GM21576 (cell line): ENCODE data around the gene PLEKHF1.

Source experiments
- ATAC-seq: cut with Tn5 transposase; IDR thresholded peaks from one replicate; pipeline ENCODE4 v1.9.1; 2021; ENCODE audit warnings: mild to moderate bottlenecking, moderate library complexity; ENCODE audit not compliant: unreplicated experiment

The PLEKHF1 gene

DNA sequence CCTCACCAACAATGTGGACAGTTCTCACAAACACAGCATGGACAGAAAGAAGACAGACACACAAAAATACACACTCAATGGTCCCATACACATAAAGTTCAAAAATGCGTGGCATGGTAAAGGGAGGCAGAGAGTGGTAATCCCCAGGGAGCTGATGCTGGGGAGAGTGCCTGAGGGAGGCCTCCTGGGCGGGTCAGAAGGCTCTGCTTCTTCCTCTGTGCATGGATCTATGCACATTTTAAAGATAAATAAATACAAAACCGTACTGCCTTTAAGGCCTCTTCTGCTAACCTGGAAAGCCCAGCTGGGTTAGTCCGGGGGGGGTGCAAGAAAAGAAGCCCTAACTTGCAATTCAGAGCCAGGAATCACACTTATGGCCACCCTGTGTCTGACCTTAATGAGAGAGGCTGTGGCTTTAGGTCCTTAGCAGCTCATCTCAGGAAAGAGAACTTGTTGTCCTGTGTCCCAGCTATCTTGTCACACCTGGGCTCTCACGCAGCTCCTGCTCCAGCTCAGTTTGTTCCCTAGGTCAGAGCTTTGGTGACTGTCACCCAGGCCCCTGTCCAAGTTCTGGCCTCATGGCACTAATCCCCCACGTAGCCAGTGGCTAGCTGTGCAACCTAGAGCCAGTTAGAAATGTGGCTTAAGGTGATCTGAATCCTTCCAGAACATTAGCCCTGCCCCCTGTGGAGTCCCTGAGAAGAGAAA is 30.7 kb upstream of the PLEKHF1 start:
- ATAC-seq = no peak

DNA sequence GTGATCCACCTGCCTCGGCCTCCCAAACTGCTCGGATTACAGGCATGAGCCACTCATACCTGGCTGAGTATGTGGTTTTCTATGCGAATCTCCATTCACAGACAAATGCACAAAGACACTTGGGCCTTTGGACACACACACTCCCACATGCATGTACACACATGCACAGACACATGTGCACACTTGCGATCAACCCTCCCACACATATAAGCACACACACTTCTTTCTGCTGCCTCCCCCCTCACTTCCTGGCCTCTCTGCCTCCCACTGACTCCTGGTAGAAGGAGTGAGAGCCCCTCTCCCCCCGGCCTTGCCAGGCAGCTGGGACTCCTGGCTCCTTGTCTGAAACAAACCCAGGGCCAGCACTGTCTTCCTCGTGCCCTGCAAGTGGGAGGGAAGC is 29.3 kb upstream of the PLEKHF1 start:
- ATAC-seq = no peak

DNA sequence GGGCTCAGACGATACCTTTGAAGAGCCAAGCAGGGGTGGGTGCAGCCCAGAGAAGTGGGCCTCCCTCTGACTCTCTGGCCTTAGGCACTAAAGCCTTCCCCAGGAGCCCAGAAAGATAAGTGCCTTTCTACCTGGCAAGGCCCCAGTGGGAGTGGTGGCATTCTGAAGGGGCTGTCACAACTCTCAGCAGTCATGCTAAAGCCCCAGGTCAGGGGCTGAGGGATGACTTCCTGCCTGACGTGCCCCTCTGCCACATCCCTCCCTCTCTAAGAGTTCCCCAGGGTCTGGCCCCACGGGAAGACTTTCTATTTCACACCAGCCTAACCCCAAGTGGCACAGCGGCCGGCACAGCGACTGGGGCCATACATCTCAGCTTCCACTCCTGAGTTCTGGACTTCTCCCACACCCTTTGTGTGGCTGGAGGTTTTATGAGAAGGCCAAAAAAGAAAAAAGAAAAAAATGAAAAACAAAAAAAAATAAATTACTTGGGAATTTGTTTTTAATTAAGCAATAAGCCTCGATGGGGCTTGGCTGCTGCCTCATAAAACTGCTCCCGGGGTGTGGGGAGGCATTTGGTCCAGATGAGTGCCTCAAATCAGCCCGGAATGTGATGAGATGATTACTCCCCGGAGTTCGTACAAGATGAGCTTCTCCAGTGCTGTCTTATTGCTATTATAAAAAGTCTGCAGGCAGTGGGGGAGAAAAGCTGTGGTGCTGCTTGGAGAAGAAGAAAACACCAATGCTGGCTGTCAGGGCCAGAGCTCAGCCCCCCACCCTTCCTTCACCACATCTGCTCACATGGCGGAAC is 28.5 kb upstream of the PLEKHF1 start:
- no peak for ATAC-seq

DNA sequence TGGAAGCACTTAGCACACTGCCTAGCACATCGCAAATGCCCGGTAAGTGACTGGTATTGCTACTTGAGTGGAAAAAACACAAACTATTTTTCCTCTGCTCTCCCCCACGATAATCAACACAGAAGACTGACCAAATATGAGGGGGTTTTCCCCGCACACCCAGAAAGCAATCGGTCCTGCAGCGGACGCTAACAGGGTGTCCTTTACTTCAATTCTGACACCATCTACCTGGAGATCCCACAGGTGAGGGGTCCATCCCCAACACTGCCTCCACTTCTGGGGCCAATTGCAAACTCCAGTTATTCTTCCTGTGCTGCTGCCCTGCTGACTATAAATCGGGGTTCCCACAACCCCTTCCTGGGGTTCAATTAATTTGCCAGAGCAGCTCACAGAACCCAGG is 26.2 kb upstream of the PLEKHF1 start:
- no peak for ATAC-seq

DNA sequence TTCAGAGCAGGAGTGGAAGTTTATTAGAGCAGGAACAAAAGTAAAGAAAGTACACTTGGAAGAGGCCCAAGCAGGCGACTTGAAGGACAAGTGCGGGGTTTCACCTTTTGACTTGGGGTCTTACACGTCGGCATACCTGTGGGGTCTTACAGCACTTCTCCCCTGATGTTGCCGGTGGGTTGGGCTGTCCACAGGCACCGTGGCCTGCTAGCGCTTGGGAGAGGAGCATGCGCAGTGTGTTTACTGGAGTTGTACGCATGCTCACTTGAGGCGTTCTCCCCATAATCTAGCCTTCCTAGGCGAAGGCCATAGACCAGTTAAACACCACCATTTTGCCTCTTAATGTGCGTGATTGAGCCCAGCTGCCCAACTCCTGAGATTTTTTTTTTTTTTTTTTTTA is 25.0 kb upstream of the PLEKHF1 start:
- ATAC-seq = no peak

DNA sequence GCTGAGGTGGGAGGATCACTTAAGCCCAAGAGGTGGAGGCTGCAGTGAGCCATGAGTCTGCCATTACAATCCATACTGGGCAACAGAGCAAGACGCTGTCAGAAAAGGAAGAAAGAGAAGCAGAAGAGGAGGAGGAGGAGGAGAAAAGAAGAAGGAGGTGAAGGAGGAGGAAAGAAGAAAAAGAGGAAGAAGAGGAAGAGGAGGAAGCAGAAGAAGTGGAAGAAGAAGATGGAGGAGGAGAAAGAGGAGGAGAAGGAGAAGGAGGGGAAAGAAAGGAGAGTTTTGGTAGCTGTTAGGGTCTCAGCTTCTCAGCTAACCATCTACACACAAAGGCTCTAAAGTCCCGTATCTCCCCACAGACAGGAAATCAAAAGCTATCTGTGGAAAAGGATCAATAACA is 23.7 kb upstream of the PLEKHF1 start:
- ATAC-seq = no peak

DNA sequence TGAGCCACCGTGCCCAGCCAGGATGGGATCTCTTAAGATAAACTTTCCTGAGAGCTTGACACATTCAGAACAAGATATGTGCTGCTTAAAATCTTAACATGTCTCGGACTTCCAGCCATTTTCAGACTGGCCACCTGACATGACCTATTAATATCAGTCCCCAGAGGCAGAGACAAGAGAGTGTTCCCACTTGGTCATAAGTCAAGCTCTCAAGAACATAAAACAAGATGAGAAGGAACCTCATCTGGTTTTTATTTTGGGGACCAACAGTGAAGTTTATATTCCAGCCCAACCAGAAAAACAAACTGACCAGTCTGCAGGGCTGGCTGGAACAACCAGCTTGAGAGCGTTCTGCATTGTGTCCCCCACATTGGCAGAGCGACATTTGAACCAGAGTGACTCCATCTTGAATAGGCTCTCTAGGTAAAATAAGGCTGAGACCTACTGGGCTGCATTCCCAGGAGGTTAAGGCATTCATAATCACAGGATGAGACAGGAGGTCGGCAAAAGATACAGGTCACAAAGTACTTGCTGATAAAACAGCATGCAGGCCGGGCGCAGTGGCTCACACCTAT is 21.8 kb upstream of the PLEKHF1 start:
- no peak for ATAC-seq

DNA sequence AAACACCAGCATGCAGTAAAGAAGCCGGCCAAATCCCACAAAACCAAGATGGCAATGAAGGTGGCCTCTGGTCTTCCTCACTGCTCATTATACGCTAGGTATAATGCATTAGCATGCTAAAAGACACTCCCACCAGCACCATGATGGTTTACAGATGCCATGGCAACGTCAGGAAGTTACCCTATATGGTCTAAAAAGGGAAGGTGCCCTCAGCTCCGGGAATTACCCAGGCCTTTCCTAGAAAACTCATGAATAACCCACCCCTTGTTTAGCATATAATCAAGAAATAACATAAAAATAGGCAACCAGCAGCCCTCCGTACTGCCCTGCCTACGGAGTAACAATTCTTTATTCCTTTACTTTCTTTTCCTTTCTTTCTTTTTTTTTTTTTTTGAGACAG is 21.1 kb upstream of the PLEKHF1 start:
- ATAC-seq = no peak

DNA sequence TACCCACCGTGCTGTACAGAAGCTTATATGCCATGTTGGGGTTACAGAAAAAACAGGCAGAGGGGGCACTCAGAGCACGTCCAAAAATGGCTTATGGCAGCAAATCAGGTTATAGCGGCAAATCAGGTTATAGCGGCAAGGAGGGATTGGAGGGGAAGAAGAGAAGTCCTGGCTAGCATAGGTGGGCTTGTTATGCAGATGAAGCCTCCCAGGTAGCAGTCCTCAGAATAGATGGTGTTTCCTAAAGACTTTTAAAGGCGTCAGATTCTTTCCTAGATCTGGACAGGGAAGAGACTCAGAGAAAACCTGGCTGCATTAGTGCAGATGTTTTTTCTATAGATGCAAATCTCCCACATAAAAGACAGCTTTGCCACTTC is 19.8 kb upstream of the PLEKHF1 start:
- ATAC-seq = no peak

DNA sequence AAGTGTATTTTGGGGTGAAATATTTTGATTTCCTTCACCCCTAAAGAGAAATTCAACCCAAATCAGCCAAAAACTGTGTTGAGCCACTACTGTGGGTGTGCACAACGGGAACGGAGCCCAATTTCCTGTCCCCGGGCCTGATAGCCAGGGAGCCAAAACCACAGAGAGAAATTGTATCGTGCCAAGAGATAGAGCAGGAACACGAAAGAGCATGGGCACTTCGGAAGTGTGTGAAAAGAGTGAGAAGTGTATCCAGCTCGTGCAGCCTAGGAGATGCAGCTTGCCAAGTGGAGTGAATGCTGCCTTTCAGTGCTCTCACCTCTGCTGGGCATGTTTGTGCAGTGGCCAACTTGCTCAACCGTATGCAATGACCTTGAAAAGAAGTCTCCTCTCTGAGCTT is 19.4 kb upstream of the PLEKHF1 start:
- ATAC-seq = no peak

DNA sequence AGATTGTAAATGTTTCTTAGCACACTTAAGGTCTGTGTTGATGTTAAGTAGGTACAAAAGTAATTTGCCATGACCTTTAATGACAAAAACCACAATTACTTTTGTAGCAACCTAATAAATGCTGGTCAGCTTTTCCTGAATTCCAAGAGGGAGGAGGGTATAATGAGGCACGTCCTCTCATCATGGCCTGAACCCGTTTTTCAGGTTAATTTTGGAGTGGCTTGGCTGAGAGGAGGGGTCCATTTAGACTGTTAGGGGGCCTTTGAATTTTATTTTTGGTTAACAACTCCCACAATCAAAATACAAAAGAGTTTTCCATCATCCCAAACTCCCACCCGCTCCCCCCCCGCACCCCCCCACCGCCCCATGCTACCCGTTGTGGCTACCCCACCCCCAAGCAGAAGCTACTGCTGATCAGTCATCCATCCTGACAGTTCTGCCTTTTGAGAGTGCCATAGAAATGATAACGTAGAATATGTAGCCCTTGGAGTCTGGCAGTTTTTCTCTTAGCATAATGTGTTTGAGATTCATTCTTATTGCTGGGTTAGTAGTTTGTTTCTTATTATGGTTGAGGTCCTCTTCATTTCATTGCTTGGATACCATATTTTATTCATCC is 14.4 kb upstream of the PLEKHF1 start:
- no peak for ATAC-seq

DNA sequence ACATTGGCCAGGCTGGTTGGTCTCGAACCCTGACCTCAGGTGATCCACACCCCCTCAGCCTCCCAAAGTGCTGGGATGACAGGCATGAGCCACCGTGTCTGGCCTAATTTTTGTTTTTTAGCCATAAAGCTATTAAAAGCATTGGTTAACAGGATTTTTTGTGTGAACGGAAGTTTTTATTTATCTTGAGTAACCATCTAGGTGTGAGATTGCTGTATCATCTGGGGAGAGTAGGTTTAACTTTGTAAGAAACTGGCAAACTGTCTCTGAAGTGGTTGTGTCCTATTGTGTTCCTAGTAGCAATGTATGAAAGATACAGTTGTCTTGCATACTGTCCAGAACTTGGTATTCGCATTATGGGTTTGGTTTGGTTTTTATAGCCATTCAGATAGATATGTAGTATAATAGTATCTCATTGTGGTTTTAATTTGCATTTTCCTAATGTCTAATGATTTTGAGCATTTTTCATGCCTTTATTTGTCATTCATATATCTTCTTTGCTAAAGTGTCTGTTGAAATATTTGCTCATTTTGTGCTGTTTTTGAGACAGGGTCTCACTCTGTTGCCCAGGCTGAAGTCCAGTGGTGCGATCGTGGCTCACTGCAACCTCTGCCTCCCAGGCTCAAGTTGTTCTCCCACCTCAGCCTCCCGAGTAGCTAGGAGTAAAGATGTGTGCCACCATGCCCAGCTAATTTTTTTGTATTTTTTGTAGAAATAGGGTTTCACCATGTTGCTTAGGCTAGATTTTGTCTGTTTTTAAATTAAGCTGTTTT is 13.5 kb upstream of the PLEKHF1 start:
- no peak for ATAC-seq

DNA sequence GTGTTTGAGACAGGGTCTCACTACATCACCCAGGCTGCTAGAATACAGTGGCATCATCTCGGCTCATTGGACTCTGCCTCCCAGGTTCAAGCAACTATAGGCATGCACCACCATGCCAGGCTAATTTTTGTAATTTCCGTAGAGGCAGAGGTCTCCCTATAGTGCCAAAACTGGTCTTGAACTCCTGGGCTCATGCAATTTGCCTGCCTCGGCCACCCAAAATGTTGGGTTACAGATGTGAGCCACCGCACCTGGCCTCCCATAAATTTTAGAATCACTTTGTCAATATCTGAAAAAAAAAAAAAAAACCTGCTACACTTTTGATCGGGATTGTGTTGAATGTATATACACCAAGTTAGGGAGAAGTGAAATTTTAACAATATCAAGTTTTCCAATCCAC is 11.9 kb upstream of the PLEKHF1 start:
- no peak for ATAC-seq

DNA sequence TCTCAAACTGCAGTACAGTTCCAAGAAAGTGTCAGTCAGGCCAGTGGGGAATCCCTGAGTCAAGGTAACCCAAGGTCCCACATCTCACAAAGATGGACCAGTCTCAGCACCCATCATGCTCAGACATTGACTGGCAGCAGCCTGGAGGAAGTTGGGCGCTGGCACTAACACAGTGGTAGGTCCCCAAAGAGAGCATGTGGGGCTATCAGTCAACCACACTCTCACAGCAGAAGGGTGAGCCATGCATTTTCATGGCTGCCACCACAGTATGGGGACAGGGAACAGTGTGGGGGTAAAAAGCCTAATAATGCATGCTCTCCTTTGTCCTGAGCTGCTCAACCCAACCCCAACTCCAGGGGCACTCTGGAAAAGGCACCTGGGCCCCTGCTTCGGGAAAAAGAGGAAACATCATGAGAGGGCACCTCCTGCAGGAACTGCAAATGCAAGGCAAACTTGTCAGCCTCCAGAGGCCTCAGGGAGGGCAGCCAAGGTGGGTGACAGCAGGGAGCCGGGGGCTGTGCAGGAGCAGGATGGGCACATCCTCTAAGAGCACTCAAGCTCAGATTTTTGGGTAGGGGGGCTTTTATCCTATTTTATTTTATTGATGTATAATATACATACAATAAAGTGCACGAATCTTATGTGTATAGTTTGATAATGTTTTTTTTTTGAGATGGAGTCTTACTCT is 9.5 kb upstream of the PLEKHF1 start:
- no peak for ATAC-seq

DNA sequence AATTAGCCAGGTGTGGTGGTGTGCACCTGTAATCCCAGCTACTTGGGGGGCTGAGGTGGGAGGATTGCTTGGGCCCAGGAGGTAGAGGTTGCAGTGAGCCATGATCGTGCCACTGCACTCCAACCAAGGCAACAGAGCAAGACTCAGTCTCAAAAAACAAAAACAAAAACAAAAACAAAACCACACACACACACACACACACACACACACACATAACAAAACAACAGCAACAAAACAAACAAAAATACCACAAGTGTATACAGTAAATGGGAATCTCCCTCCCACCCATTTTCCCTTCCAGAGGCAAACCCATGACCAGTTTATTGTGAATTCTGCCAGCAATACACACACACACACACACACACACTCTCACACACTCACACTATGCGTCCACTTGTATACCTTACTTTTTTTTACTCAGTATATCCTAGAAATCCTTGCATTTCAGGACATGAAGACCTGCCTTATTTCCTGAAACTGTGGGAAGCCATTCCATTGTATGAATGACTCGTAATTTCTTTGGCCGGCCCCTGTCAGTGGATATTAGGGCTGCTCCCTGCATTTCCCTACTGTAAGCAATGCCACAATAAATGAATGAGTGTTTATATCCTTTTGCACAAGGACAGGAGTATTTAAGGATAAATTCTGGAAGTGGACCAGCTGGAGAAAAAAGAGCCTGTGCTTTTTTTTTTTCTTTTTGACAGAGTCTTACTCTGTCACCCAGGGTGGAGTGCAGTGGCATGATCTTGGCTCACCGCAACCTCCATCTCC is 6.9 kb upstream of the PLEKHF1 start:
- no peak for ATAC-seq

DNA sequence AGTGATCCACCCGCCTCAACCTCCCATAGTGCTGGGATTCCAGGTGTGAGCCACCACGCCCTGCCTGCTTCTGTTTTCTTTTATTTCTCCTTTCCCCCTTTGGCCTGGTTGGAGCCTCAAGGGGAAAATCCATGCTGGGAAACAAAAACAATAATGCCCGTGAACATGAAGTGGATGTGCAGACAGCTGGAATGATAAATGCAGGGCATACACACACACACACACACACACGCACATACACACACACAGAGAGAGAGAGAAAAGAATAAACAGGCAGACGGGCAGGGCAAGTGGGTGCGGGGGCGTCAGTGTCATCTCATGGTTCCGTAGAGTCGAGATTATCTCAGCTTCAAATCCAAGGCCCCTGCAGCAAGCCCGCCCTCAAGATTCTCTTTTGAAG is 4.4 kb upstream of the PLEKHF1 start:
- ATAC-seq = no peak

DNA sequence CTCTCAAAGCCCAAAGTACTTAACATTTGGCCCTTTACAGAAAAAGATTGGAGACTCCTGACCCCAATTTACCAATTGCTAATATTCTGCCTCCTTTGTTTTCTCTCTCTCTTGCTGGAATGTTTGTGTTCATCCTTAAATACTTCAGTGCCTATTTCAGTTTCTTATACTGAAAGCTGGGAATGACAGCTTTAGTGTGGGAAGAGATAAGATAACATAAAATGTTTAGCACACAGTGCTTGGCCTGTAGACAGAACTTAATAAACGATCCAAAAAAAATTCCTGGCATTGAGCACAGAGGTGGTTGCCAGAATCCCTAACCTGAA is 3.0 kb upstream of the PLEKHF1 start:
- no peak for ATAC-seq

DNA sequence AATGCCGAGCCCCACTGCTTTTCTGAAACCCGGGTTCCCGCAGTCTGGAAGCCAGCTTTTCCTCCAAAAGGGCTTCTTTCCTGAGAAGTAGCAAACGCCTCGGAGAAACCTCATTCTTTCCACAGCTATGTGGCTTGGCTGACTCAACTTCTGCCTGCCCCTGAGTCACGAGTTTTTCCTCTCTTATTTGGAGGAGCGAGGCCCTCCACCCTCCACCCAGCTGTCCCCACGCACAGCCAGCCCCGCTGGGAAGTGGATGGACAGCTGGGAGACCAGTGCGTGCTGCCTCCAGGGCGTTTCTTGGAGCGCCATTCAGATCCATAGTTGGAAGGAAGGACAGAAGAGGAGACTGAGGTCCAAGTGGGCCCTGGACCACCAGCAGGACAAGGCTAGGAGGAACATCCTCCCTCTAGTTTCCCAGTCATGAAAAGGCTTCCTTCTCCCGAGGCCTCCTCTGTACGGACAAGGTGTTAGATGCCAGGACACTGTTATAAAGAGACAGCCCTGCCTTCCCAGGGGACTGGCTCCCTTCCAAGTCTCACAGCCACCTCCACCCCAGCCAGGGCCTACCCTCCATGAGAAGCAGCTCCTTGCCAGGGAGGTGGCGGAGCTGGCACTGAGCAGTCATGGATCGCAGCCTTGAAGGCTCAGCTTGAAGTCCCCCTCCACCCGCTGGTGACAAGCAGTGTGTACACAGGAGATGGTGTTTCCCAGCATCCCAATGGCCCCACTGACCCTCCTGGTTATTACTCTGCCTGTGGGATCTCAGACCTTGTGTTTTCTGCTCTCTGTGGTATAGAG is 2.5 kb upstream of the PLEKHF1 start:
- ATAC-seq = no peak
